Right ventricle myocardium superior (tissue), 1 donor: Measurements from ENCODE around the gene DROSHA. TPM values are rescaled to one million over a fixed set of nuclear protein-coding genes. Genes with fewer than 3 reads are reported as not detected.
"Not testable (repeated sequence)": the region's sequence is repeated elsewhere in the genome, so short reads cannot be mapped to it uniquely, and the experiment has no call there.

ENCODE experiments used
- ATAC-seq: fragments of 200-7000 bp; cut with Tn5 transposase; one replicate; pipeline ENCODE4 v1.9.1; 2020; ENCODE audit warnings: mild to moderate bottlenecking; ENCODE audit not compliant: poor library complexity
- DNase-seq: peaks from one replicate; pipeline ENCODE4 v3.0.0-alpha.2; 2020
- intact Hi-C: fragments of 100-400 bp; cut with DNase I; formaldehyde crosslinking; loops from one replicate; pipeline ENCODE4 v1.11.2; 2022
- total RNA-seq: library from RNA; stranded (reverse); fragmentation: NEBNext Ultra II Directional; extraction: Animal tissue kit (Norgen Biotek cat#: 25700); gene quantifications from one replicate; pipeline ENCODE4 v1.2.1, GENCODE V29; 2021
- donor health status: DM: no; HTN: yes; CAD: no; lungs with severe emphysema.

DROSHA gene
- total RNA-seq, 1 donor from 2014 or later: 35.4 TPM

DNA sequence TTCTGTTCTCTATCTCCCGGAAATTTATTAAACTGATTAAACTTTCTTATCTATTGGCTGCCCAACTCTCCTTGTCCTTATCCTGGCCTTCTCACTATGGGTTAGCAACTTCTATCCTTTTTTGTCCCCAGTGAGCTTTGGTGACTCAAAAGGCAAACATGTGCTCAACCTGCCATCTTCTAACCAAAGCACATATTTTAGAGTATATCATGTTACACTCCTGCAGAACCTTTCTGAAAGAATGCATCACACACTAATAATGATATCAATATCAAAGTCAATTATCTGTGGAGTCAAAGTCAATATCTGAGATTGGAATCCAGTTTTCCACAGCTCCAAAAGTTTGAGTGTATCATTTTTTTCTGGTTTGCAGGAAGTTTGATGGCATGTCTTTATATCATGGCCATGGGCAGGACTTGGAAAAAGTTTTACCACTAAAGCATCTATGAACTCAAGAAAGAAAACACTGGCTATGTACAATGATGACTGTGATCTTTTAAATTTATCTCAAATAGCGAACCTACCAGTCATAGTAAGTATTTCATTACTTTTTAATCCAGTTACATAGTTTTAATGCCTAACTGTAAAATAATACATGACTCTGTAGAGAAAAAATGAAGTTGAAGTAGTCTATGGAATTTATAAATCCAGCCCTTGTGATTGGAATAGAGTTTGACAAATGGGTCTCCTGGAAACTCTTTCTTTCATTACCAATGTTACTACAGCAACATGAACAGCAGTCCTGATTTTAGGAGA is 166.8 kb downstream of the DROSHA start:
- ATAC-seq: no peak
- intact Hi-C loops: no loop called here
- no peak for DNase-seq

DNA sequence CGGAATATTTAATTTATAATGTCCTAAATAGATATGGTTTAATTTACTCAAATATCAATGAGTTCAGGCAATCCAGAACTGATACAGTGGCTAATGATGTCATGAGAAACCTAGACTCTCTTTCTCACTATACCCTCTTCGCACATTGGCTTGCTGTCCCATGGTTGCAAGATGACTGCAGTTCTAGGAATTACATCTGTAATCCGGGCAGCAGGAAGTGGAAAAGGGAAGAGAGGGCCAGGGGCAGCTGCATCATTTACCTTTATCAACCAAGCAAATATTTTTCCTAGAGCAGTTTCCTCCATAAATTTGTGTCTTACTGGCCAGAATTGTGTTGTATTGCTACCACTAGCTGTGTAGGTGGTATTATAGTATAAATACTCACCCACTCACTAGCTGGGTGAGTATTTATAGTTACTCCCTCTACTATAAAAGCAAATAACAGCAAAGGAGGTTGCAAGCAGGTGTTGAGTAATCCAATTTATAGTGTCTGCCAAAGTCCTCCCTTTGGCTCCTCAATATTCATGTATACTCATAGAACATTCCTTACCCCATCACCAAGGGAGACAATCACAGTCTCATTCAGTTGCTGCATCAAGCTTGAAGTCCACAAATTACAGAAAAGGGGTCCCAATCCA is 168.8 kb downstream of the DROSHA start:
- no peak for ATAC-seq
- no peak for DNase-seq
- intact Hi-C loops: no loop called here

DNA sequence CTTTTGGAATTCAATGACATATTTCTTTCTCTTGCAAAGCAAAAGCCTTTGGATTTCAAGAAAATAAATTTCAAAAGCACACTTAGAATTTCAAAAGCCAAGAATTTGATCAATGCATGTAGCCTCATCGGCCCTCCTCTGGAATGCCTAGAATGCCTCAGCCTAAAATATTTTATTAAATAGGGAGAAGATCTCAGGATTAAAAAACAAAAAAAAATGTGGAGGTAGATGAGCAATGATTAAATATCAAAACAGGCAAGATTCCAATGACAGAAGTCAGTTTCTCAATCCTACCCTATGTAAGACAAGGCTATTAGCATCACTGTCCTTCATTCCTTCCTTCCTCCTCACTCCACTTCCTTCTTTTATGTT is 169.4 kb downstream of the DROSHA start:
- intact Hi-C loops: no loop called here
- no peak for ATAC-seq
- no peak for DNase-seq

DNA sequence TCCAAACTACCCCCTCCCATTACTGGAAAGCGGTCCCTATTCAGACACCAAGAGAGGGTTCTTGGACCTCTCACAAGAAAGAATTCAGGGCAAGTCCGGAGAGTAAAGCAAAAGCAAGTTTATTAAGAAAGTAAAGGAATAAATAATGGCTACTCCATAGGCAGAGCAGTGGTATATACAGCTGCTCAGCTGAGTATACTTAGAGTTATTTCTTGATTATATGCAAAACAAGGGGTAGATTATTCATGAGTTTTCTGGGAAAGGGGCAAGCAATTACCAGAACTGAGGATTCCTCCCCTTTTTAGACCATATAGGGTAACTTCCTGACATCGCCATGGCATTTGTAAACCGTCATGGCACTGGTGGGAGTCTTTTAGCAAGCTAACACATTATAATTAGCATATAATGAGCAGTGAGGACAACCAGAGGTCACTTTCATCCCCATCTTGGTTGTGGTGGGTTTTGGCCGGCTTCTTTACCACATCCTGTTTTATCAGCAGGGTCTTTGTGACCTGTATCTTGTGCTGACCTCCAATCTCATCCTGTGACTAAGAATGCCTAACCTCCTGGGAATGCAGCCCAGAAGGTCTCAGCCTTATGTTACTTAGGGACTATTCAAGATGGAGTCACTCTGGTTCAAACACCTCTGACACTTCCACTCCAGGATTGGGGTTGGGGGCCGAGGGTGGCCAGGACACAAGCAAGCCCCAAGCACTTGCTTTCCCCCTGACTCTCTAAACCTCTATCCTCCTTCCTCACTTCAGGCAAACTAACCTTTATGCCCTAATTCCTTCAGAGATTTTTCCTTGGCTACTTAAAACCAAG is 170.0 kb downstream of the DROSHA start:
- ATAC-seq, intact Hi-C loops, DNase-seq: not testable (repeated sequence)

DNA sequence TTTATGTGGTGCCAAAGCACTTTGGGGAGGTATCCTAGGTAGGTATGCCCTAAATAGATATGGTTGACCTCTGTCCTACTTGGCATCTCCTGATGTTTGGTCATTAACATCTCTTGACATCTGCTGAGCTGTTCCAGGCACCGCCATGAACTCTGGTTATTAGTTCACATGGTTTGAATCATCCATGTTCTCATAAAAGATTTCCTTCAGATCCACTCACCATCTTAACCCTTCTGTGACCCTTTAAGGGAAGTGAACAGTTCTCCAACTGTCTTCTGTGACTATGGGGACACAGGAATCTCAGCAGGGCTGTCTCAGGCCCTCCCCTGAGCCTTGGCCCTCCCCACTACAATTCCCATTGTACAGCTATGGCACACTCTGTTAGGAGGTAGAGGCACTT is 170.7 kb downstream of the DROSHA start:
- intact Hi-C loops: no loop called here
- DNase-seq: no peak
- peak; percentile 55 for ATAC-seq

DNA sequence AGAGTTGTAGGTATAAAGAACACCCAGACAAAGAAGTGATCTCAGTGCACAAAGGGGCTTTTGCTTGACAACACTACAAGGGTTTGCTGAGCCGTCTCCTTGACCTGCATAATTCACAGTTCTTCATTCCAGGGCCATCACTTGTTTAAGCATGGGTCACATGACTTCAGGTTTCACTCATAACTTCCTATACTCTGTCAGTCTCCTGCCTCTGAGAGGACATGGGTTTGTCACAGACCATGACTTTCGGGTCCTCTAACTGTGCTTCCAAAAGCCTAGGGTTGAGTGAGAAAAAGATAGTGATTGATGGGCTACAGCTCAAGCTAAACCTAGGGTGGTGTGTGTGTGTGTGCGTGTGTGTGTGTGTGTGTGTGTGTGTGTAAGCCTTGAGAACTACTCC is 172.1 kb downstream of the DROSHA start:
- DNase-seq (no peak), ATAC-seq (no peak)
- intact Hi-C loops: no loop called here

DNA sequence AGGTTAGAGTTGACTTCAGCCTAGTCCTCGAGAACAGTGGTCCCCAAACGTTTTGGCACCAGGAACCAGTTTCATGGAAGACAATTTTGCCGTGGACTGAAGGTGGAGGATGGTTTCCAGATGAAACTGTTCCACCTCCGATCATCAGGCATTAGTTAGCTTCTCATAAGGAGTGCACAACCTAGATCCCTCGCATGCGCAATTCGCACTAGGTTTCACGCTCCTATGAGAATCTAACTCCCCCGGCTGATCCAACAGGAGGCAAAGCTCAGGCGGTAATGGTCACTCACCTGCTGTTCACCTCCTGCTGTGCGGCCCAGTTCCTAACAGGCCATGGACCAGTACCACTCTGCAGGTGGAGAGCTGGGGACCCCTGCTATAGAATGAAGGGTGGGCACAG is 174.9 kb downstream of the DROSHA start:
- intact Hi-C loops: no loop called here
- ATAC-seq: no peak

DNA sequence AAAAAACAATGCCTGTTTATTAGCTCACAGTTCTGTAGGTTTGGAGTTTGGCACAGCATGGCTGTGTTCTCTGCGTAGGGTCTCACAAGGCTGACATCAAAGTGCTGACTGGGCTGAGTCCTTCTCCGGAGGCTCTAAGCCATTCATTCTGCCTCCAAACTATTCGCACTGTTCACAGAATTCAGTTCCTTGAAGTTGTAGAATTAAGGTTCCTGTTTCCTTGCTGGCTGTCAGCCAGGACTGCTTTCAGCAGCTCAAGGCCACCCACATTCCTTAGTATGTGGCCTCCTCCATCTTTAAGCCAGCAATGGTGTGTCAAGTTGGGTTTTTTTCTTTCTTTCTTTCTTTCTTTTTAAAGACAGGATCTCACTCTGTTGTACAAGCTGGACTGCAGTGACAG is 176.6 kb downstream of the DROSHA start:
- no peak for DNase-seq
- no peak for ATAC-seq
- intact Hi-C loops: no loop called here

More for the DNA sequence above, 174.9 kb downstream of the DROSHA start:
- no peak for DNase-seq

Other genes starting within 250 kb of the DROSHA start
- 16.3 TPM for gene C5orf22, start 208 bp upstream of the DROSHA start, total RNA-seq
- gene PDZD2, start 107.0 kb upstream of the DROSHA start, total RNA-seq: 81.5 TPM